IMR-90 (cell line): Measurements from ENCODE around the gene DNAH3. TPM values are rescaled to one million over a fixed set of nuclear protein-coding genes. Genes with fewer than 3 reads are reported as not detected.

ENCODE experiments used
- ATAC-seq: fragments of 200-7000 bp; cut with Tn5 transposase; 2 replicates; pipeline ENCODE4 v1.9.1; 2020; ENCODE audit warnings: low read depth, mild to moderate bottlenecking, moderate library complexity
- BruUV-seq: library from RNA; stranded (reverse); fragments of 400-500 nt; replicated peaks from 2 replicates; lab custom pipeline; 2021; lab: Mats Ljungman, UMichigan
- CTCF ChIA-PET: fragments of 300-600 bp; formaldehyde crosslinking; extraction: SDS; loops from one replicate; lab custom pipeline; 2021; ENCODE audit warnings: antibody characterized with exemption; lab: Yijun Ruan, JAX
- POLR2A ChIA-PET: fragments of 300-600 bp; sonication (Branson Sonifier 250); formaldehyde crosslinking; loops from one replicate; lab custom pipeline; 2022; ENCODE audit warnings: antibody characterized with exemption; ENCODE audit not compliant: unreplicated experiment; lab: Charles Lee
- DNase-seq: peaks from one replicate; pipeline ENCODE4 v3.0.0; 2013
- H2AFZ ChIP-seq: replicated peaks from 2 replicates; pipeline ENCODE3; 2013; ENCODE audit warnings: low read length, mild to moderate bottlenecking; ENCODE audit not compliant: poor library complexity
- H2AK5ac ChIP-seq: 2 replicates; pipeline ENCODE4 v1.6.1; 2013; ENCODE audit warnings: low read depth, low read length, inconsistent platforms
- H2AK9ac ChIP-seq: replicated peaks from 2 replicates; pipeline ENCODE3; 2013; ENCODE audit warnings: mild to moderate bottlenecking, low read depth, low read length, moderate library complexity; ENCODE audit not compliant: poor library complexity
- H2BK120ac ChIP-seq: 2 replicates; pipeline ENCODE4 v1.6.1; 2013; ENCODE audit warnings: low read depth, low read length, inconsistent platforms
- H2BK15ac ChIP-seq: 3 replicates; pipeline ENCODE4 v1.6.1; 2013; ENCODE audit warnings: low read depth, low read length, inconsistent platforms
- H2BK20ac ChIP-seq: 2 replicates; pipeline ENCODE4 v1.6.1; 2013; ENCODE audit warnings: low read depth, mild to moderate bottlenecking, inconsistent platforms, low read length, moderate library complexity
- H2BK5ac ChIP-seq: 2 replicates; pipeline ENCODE4 v1.6.1; 2013; ENCODE audit warnings: mild to moderate bottlenecking, low read depth, low read length, inconsistent platforms; ENCODE audit not compliant: poor library complexity, severe bottlenecking
- H3K14ac ChIP-seq: replicated peaks from 2 replicates; pipeline ENCODE4 v1.6.1; 2013; ENCODE audit warnings: low read depth, low read length, inconsistent platforms
- H3K18ac ChIP-seq: 2 replicates; pipeline ENCODE4 v1.6.1; 2013; ENCODE audit warnings: low read depth, low read length, control low read depth
- H3K23ac ChIP-seq: 2 replicates; pipeline ENCODE4 v1.6.1; 2013; ENCODE audit warnings: low read depth, low read length, inconsistent platforms
- H3K27ac ChIP-seq: 2 replicates; pipeline ENCODE4 v1.5.1; 2013; ENCODE audit warnings: mild to moderate bottlenecking, control low read depth, low read length; ENCODE audit not compliant: insufficient read depth
- H3K27me3 ChIP-seq: 2 replicates; pipeline ENCODE4 v1.6.1; 2013; ENCODE audit warnings: low read length; ENCODE audit not compliant: control insufficient read depth, insufficient read depth
- H3K36me3 ChIP-seq: 2 replicates; pipeline ENCODE4 v1.6.1; 2013; ENCODE audit warnings: low read length, mixed read lengths; ENCODE audit not compliant: control insufficient read depth, insufficient read depth
- H3K4ac ChIP-seq: 2 replicates; pipeline ENCODE4 v1.6.1; 2013; ENCODE audit warnings: low read depth, low read length, inconsistent platforms
- H3K4me1 ChIP-seq: 2 replicates; pipeline ENCODE4 v1.6.1; 2013; ENCODE audit warnings: low read length, mixed read lengths; ENCODE audit not compliant: control insufficient read depth, insufficient read depth
- H3K4me2 ChIP-seq: 2 replicates; pipeline ENCODE4 v1.6.1; 2013; ENCODE audit warnings: low read depth, mild to moderate bottlenecking, control low read depth, low read length, moderate library complexity
- H3K4me3 ChIP-seq: 2 replicates; pipeline ENCODE4 v1.5.1; 2013; ENCODE audit warnings: low read depth, mild to moderate bottlenecking, control low read depth, low read length, moderate library complexity; ENCODE audit not compliant: insufficient read depth
- H3K56ac ChIP-seq: 2 replicates; pipeline ENCODE4 v1.6.1; 2013; ENCODE audit warnings: low read length, inconsistent platforms; ENCODE audit not compliant: insufficient read depth; ENCODE audit errors: extremely low read depth
- H3K79me1 ChIP-seq, 2 experiments: 2 replicates each; pipeline ENCODE4 v1.6.1; 2013; ENCODE audit warnings: low read length in 2 of 2, inconsistent platforms in 1 of 2, low read depth in 1 of 2
- H3K9ac ChIP-seq: 2 replicates; pipeline ENCODE4 v1.6.1; 2013; ENCODE audit warnings: low read depth, low read length, control low read depth
- H3K9me1 ChIP-seq: 2 replicates; pipeline ENCODE4 v1.6.1; 2013; ENCODE audit warnings: low read length, inconsistent platforms; ENCODE audit not compliant: insufficient read depth
- H3K9me3 ChIP-seq: 2 replicates; pipeline ENCODE4 v1.6.1; 2013; ENCODE audit warnings: low read length; ENCODE audit not compliant: control insufficient read depth, insufficient read depth
- H4K20me1 ChIP-seq: 2 replicates; pipeline ENCODE4 v1.6.1; 2013; ENCODE audit warnings: low read length, inconsistent platforms; ENCODE audit not compliant: insufficient read depth
- H4K5ac ChIP-seq: 2 replicates; pipeline ENCODE4 v1.6.1; 2013; ENCODE audit warnings: mild to moderate bottlenecking, low read depth, low read length, control low read depth
- H4K8ac ChIP-seq, 2 experiments: 2 replicates each; pipeline ENCODE4 v1.6.1; 2013; ENCODE audit warnings: low read depth in 2 of 2, low read length in 2 of 2, control low read depth in 1 of 2, inconsistent platforms in 1 of 2
- H4K91ac ChIP-seq: 2 replicates; pipeline ENCODE4 v1.6.1; 2013; ENCODE audit warnings: low read depth, low read length, inconsistent platforms; ENCODE audit not compliant: insufficient read depth
- CEBPB ChIP-seq: IDR thresholded peaks from 2 replicates; pipeline ENCODE4 v1.6.1; 2012; ENCODE audit warnings: low read depth, low read length, improper control_type of control experiment
- RCOR1 ChIP-seq: IDR thresholded peaks from 2 replicates; pipeline ENCODE4 v1.6.1; 2012; ENCODE audit warnings: mild to moderate bottlenecking, low read length, improper control_type of control experiment; ENCODE audit not compliant: insufficient replicate concordance
- WGBS, 2 experiments: methylation state at CpG; one replicate each; pipeline versions ENCODE4 v1.1.5 to v1.1.7; 2013; ENCODE audit warnings: missing lambda C conversion rate in 2 of 2; ENCODE audit not compliant: insufficient read length in 1 of 2; ENCODE audit errors: extremely low coverage in 2 of 2; 5-methylcytosine and 5-hydroxymethylcytosine counted together
- dilution Hi-C: fragments of 300-500 bp; cut with HindIII; formaldehyde crosslinking; loops from one replicate; pipeline ENCODE4 v1.14.3; 2018; ENCODE audit warnings: low sequenced_read_pairs; ENCODE audit not compliant: unreplicated experiment
- in situ Hi-C: fragments of 300-500 bp; cut with MboI; formaldehyde crosslinking; loops from 3 replicates; pipeline ENCODE4 v1.14.3; 2019; ENCODE audit warnings: low sequenced_read_pairs, inconsistent platforms, mixed read lengths
- intact Hi-C: fragments of 100-400 bp; cut with micrococcal nuclease; formaldehyde crosslinking; loops from 2 replicates; pipeline ENCODE4 v1.10.0; 2022
- polyA plus RNA-seq, 3 experiments: library from polyadenylated mRNA; depleted of rRNA; stranded (reverse); fragments of >200 nt; gene quantifications; 2 replicates each; pipeline ENCODE4 v1.2.3, GENCODE V29; 2012; ENCODE audit warnings: low replicate concordance in 1 of 3
- total RNA-seq: library from RNA; depleted of rRNA; stranded (reverse); fragments of >200 nt; gene quantifications from 2 replicates; pipeline ENCODE4 v1.2.3, GENCODE V29; 2012
- TF ChIP-seq, protein P1 (sequence below): fragments of 150-350 bp; IDR thresholded peaks from 2 replicates; pipeline ENCODE4 v1.6.1; 2016; ENCODE audit warnings: low read depth, mild to moderate bottlenecking, low read length, moderate library complexity, borderline replicate concordance
- TF ChIP-seq, protein P2 (sequence below): fragments of 150-350 bp; IDR thresholded peaks from 2 replicates; pipeline ENCODE4 v1.6.1; 2017; ENCODE audit warnings: mild to moderate bottlenecking, antibody characterized with exemption, low read length, low read depth

The DNAH3 gene
- total and polyA plus RNA-seq, 2 of the 4 experiments (the other 2 are of a cell fraction), result not detected

DNA sequence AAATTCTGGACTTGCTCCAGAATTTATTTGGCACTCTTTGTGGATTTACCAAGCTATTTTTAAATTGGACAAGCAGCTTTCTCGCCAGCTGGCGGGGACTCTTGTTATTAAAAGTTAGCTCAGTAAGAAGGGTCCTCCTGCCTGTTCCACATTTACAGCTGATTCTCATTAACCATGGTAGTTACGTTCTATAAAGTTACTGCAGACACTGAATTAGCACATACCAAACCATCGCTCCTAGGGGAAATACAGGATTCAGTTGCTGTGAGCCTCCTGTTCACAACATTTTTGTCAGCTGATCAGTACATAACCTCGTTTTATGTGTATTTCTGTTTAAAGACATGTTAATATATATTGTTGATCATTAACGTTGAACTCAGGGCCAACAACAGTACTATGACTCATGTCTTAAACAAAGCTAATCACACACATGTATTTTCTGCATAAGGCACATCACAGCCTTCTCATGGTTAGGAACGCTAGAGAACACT lies 12.1 kb upstream of the DNAH3 start:
- no peak overlapping the region for H2BK5ac ChIP-seq
- no peak overlapping the region for H4K5ac ChIP-seq
- H2AK9ac ChIP-seq, result no peak overlapping the region
- no peak overlapping the region for H2AFZ ChIP-seq
- H2BK120ac ChIP-seq, result no peak overlapping the region
- H2BK20ac ChIP-seq, result no peak overlapping the region
- no CpG with 5 or more reads among the region's 7 CpGs for WGBS, 2 experiments
- dilution Hi-C loops (no loop called here), intact Hi-C loops (no loop called here), in situ Hi-C loops (loop anchor here (25.0 kb wide), 1 partner anchor 1175 kb away; no protein-coding TSS in a partner anchor)
- no peak overlapping the region for H3K23ac ChIP-seq
- peaks cover 18% of the 10 kb centered on the region for H3K4me1 ChIP-seq
- peak; percentile 35 for DNase-seq
- H4K91ac ChIP-seq, result no peak overlapping the region
- H3K14ac ChIP-seq, result no peak overlapping the region
- peaks cover 0 to 42% of the 10 kb centered on the region in 2 experiments; a peak in 3 of 4 replicates for H3K79me1 ChIP-seq
- no TSS peak for BruUV-seq
- H3K56ac ChIP-seq, result no peak overlapping the region
- H3K27ac ChIP-seq, result no peak overlapping the region
- POLR2A ChIA-PET, result no interaction called here
- peaks cover 29% of the 10 kb centered on the region for H3K36me3 ChIP-seq
- H3K4me3 ChIP-seq, result no peak overlapping the region
- H3K9me3 ChIP-seq, result no peaks in the 10 kb centered on the region
- no peak for ATAC-seq
- TF ChIP-seq, protein P1, sequence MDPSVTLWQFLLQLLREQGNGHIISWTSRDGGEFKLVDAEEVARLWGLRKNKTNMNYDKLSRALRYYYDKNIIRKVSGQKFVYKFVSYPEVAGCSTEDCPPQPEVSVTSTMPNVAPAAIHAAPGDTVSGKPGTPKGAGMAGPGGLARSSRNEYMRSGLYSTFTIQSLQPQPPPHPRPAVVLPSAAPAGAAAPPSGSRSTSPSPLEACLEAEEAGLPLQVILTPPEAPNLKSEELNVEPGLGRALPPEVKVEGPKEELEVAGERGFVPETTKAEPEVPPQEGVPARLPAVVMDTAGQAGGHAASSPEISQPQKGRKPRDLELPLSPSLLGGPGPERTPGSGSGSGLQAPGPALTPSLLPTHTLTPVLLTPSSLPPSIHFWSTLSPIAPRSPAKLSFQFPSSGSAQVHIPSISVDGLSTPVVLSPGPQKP, result no peak
- TF ChIP-seq, protein P2, sequence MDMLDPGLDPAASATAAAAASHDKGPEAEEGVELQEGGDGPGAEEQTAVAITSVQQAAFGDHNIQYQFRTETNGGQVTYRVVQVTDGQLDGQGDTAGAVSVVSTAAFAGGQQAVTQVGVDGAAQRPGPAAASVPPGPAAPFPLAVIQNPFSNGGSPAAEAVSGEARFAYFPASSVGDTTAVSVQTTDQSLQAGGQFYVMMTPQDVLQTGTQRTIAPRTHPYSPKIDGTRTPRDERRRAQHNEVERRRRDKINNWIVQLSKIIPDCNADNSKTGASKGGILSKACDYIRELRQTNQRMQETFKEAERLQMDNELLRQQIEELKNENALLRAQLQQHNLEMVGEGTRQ, result no peak
- TF ChIP-seq CEBPB, result no peak
- TF ChIP-seq RCOR1, result no peak
- peaks cover 13% of the 10 kb centered on the region for H4K20me1 ChIP-seq
- no peaks in the 10 kb centered on the region for H3K27me3 ChIP-seq
- no peak overlapping the region for H2BK15ac ChIP-seq
- no peak overlapping the region for H4K8ac ChIP-seq
- H2AK5ac ChIP-seq, result no peak overlapping the region
- H3K9me1 ChIP-seq, result peaks cover 18% of the 10 kb centered on the region
- no peak overlapping the region for H3K4ac ChIP-seq
- CTCF ChIA-PET, result interaction anchor here (1.0 to 2.5 kb wide), 2 partner anchors 26 to 138 kb away, joined by 3 to 10 read pairs; no protein-coding TSS in a partner anchor
- no peak overlapping the region for H3K9ac ChIP-seq
- H3K18ac ChIP-seq, result no peak overlapping the region
- no peak overlapping the region for H3K4me2 ChIP-seq
